Ovary (tissue), 9 donors: ENCODE results near the gene PIAS2. TPM values are rescaled to one million over a fixed set of nuclear protein-coding genes. Genes with fewer than 3 reads are reported as not detected.

Source experiments
- DNase-seq, 5 donors: peaks; one replicate each; pipeline ENCODE4 v3.0.0-alpha.2; 2019 to 2020
- H3K27ac ChIP-seq, 2 donors: fragments of 200-600 bp; one replicate each; pipeline versions ENCODE4 v1.5.1 to v1.8.0; 2019 to 2022
- H3K27me3 ChIP-seq: fragments of 200-600 bp; one replicate; pipeline ENCODE4 v1.8.0; 2022
- H3K36me3 ChIP-seq: fragments of 200-600 bp; sonication (generic); one replicate; pipeline ENCODE4 v1.5.1; 2019
- H3K4me1 ChIP-seq: one replicate; pipeline ENCODE4 v1.8.1; 2013; ENCODE audit warnings: mild to moderate bottlenecking, moderate library complexity; ENCODE audit not compliant: insufficient read depth
- H3K4me3 ChIP-seq: fragments of 200-600 bp; sonication (generic); one replicate; pipeline ENCODE4 v1.5.1; 2017
- H3K9me3 ChIP-seq, 2 donors: fragments of 200-600 bp in 1 of 2; sonication (generic) in 1 of 2; one replicate each; pipeline versions ENCODE4 v1.5.1 to v1.8.1; 2013 to 2019; ENCODE audit warnings: mild to moderate bottlenecking in 1 of 2, moderate library complexity in 1 of 2
- EP300 ChIP-seq: sonication (generic); formaldehyde crosslinking; IDR thresholded peaks from one replicate; pipeline ENCODE4 v1.6.1; 2017; ENCODE audit warnings: antibody characterized with exemption
- POLR2A ChIP-seq: fragments of 450-650 bp; IDR thresholded peaks from one replicate; pipeline ENCODE4 v1.6.1; 2017; ENCODE audit warnings: antibody characterized with exemption, mild to moderate bottlenecking, moderate library complexity
- WGBS, 3 donors: extraction: QIAGEN DNeasy Blood & Tissue Kit in 1 of 3; methylation state at CpG; one replicate each; pipeline versions ENCODE4 v1.1.5 to v1.1.7; 2013 to 2017; 5-methylcytosine and 5-hydroxymethylcytosine counted together
- intact Hi-C, 4 donors: fragments of 100-400 bp; cut with DNase I; formaldehyde crosslinking; loops; one replicate each; pipeline versions ENCODE4 v1.11.0 to v1.15.1; 2022 to 2023
- polyA plus RNA-seq, 2 donors: library from polyadenylated mRNA; stranded (reverse); fragments of 200-250 nt in 1 of 2; fragments of 350-450 nt in 1 of 2; fragmentation: Illumina TruSeq in 1 of 2; extraction: RNeasy Lipid Tissue Mini Kit (QIAGEN cat#74804) in 1 of 2; gene quantifications; one replicate each; pipeline ENCODE4 v1.2.3, GENCODE V29; 2013 to 2014
- total RNA-seq, 7 donors: library from RNA; depleted of rRNA in 2 of 7; stranded (reverse); fragments of >200 nt in 2 of 7; fragmentation: NEBNext Ultra II Directional in 3 of 7; extraction: Animal tissue kit (Norgen Biotek cat#: 25700) in 3 of 7; gene quantifications; one replicate each; pipeline versions ENCODE4 v1.1.0 to v1.2.4, GENCODE V29; 2016 to 2023
- TF ChIP-seq, protein P1 (sequence below), 3 donors: fragments of 450-650 bp in 2 of 3; fragments of 200-600 bp in 1 of 3; IDR thresholded peaks; one replicate each; pipeline versions ENCODE4 v1.5.1 to v1.8.0; 2016 to 2022; ENCODE audit warnings: antibody characterized with exemption in 3 of 3, mild to moderate bottlenecking in 1 of 3
- donor health status: DM: no; HTN: no; CAD: no; lungs with moderate emphysema.
- donor health status: DM: no; HTN: no; CAD: no.
- donor health status: Bipolar disorder and iron deficiency.
- donor health status: DM: yes; HTN: yes; CAD: no.
- donor health status: DM: no; HTN: no; CAD: no.
- donor health status: DM: yes; HTN: yes; CAD: no.

Gene PIAS2
- total and polyA plus RNA-seq, 9 donors, result 5.1 to 41.3 (median 34.4) TPM

- intact Hi-C loops, result no loop called here
- Histone ChIP-seq H3K36me3 (no peaks in the 10 kb centered on the region), H3K4me1 (peaks cover 2% of the 10 kb centered on the region), H3K4me3 (no peak overlapping the region), H3K27me3 (no peaks in the 10 kb centered on the region), H3K9me3 (peaks cover 0 to 12% of the 10 kb centered on the region in 2 donors), H3K27ac (no peak overlapping the region)
- no peak for DNase-seq
- WGBS, 3 donors, result 25 to 33% (median 31%) methylated on average over 2 of the region's 2 CpGs
- no peak for TF ChIP-seq POLR2A
- no peak for TF ChIP-seq EP300
- TF ChIP-seq, protein P1, sequence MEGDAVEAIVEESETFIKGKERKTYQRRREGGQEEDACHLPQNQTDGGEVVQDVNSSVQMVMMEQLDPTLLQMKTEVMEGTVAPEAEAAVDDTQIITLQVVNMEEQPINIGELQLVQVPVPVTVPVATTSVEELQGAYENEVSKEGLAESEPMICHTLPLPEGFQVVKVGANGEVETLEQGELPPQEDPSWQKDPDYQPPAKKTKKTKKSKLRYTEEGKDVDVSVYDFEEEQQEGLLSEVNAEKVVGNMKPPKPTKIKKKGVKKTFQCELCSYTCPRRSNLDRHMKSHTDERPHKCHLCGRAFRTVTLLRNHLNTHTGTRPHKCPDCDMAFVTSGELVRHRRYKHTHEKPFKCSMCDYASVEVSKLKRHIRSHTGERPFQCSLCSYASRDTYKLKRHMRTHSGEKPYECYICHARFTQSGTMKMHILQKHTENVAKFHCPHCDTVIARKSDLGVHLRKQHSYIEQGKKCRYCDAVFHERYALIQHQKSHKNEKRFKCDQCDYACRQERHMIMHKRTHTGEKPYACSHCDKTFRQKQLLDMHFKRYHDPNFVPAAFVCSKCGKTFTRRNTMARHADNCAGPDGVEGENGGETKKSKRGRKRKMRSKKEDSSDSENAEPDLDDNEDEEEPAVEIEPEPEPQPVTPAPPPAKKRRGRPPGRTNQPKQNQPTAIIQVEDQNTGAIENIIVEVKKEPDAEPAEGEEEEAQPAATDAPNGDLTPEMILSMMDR (IDR thresholded peaks at IDR 0.05), result no peak
Observed at GRCh38 chr18:46886893-46887292, 30.4 kb downstream of the PIAS2 start.

- 94 to 98% (median 97%) methylated on average over 4 of the region's 4 CpGs for WGBS, 3 donors
- intact Hi-C loops, result no loop called here
- TF ChIP-seq POLR2A, result no peak
- TF ChIP-seq, protein P1 (IDR thresholded peaks at IDR 0.05), result no peak
- no peak for TF ChIP-seq EP300
- peaks cover 2% of the 10 kb centered on the region for H3K4me1 ChIP-seq
- no peaks in the 10 kb centered on the region for H3K27me3 ChIP-seq
- H3K36me3 ChIP-seq, result no peaks in the 10 kb centered on the region
- no peaks in the 10 kb centered on the region for H3K9me3 ChIP-seq
- H3K27ac ChIP-seq, result no peak overlapping the region
- DNase-seq, result no peak
- no peak overlapping the region for H3K4me3 ChIP-seq
Observed at GRCh38 chr18:46883180-46883579, 34.1 kb downstream of the PIAS2 start.

- TF ChIP-seq, protein P1 (IDR thresholded peaks at IDR 0.05), result no peak
- no peak for TF ChIP-seq POLR2A
- TF ChIP-seq EP300, result no peak
- no peak for DNase-seq
- Histone ChIP-seq H3K36me3 (no peaks in the 10 kb centered on the region), H3K9me3 (no peaks in the 10 kb centered on the region), H3K27me3 (no peaks in the 10 kb centered on the region), H3K4me3 (no peak overlapping the region), H3K4me1 (no peaks in the 10 kb centered on the region), H3K27ac (no peak overlapping the region)
- intact Hi-C loops, result no loop called here
- WGBS, 3 donors, result 95 to 97% (median 97%) methylated on average over 15 of the region's 15 CpGs
Observed at GRCh38 chr18:46877329-46877987, 39.8 kb downstream of the PIAS2 start.

DNA sequence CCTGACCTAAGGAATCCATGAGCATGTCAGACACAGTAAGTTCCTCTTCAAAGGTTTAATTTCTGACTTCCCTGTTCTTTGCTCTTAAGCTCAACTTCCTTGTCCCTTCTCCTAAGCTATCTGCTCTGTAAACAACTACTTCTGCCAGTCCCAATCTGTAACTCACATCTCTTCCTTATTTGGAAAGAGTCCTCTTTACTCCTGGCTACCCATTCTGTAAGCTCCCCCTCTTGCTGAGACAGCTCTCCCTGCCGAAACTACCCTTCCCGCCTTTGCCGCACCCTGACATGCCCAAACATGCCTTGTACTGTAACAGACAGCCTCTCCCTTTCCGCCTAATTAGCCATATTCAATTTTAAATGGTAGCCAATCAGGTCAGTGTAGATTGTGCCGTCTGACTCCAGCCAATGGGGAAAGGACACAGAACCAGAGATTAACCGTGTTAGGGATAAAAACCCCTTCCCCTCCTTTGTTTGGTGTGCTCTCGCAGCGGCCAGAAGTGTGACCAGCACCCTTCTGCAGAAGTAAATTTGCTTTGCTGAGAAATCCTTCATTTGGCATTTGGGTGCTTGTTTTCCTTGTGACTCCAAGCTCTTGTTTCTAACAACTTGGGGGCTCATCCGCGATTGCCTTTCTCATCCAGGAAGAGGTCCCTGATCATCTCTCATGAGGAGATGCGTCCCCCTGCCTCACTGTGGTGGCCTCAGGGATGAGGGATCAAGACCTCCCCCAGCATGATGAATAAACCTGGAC lies 49.0 kb downstream of the PIAS2 start:
- no peak for DNase-seq
- intact Hi-C loops, result no loop called here
- no peaks in the 10 kb centered on the region for H3K9me3 ChIP-seq
- no peak overlapping the region for H3K4me3 ChIP-seq
- no peak overlapping the region for H3K27ac ChIP-seq
- no peaks in the 10 kb centered on the region for H3K4me1 ChIP-seq
- WGBS, 3 donors, result 96 to 98% (median 97%) methylated on average over 11 of the region's 11 CpGs
- no peaks in the 10 kb centered on the region for H3K36me3 ChIP-seq
- H3K27me3 ChIP-seq, result no peaks in the 10 kb centered on the region
- TF ChIP-seq, protein P1 (IDR thresholded peaks at IDR 0.05), result no peak
